Stimulated activated CD4-positive, alpha-beta T cell treated with anti-CD3 and anti-CD28 coated beads, Interleukin-15, amount 100 ng/mL, for 24 hours (primary cell): Measurements from ENCODE around the gene RRM2.
"Not testable (repeated sequence)": the region's sequence is repeated elsewhere in the genome, so short reads cannot be mapped to it uniquely, and the experiment has no call there.

Experiments used
- DNase-seq: peaks from one replicate; pipeline ENCODE4 v3.0.0-alpha.2; 2020

Gene RRM2

DNA sequence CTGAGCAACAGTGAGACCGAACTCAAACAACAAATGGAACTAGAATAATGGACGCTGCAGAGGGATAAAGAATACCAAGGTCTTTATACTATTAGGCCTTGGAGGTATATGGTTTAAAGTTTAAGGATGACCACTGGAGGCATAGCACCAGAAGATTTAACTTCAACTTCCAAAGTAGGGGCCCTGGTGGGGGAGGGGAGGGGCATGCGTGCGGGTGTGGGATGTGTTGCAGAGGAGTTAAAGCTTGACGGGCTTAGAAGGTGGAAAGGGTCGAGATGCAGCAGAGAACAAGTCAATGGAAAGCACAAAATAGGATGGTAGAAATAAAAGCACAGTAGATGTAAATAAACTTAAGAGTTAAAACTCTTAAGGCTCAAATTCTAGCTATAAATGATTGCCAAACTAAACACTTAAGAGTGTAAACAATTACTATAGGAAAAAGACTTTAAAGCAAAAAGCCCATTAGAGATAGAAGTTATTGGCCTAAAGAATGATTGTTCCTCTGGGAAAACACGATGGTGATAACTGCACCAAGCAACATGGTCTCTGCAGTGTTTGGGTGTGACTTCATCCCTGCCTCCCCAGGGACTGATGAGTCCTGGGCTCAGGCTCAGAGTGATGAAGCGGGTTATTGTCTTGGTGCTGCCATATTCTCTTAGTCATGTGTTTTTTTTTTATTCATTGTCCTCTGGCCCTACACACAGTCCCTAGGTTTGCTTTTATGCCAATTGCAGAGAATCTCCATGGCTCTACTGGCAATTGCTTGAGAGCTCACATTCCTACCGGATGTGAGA lies 13.0 kb downstream of the RRM2 start:
- no peak for DNase-seq

DNA sequence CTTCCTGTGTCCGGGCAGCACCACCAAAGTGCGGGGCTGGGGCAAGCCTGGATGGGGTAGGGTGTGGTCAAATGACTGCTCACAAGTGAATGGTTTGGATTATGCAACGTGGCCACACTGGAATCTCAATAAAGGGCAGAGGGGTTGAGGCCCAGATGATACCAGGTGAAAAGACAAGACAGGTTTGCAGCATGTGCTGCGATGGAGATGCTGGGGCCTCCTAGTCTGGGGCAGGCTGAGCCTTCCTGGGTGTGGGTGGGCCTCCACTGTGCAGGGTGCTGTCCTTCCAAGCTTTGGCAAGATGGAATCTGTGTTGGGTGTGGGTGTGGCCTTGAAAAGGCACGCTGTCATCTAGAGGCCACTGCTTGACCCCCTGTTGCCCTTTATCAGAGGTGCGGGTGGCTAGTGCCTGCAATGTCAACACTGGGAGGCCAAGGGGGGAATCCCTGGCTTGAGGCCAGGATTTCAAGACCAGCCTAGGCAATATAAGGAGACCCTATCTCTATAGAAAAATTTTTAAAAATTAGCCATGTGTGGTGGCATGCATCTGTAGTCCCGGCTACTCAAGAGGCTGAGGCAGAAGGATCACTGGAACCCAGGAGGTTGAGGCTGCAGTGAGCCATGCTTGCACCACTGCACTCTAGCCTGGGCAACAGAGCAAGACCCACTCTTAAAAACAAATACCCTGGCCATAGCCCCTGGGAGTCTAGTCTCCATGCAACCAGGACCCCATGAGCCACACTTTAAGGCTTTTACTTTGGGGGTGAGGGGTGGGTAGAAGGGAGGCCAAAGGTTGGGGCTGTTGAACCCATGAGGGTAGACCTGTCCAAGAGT lies 13.8 kb downstream of the RRM2 start:
- DNase-seq: peak; percentile 48

DNA sequence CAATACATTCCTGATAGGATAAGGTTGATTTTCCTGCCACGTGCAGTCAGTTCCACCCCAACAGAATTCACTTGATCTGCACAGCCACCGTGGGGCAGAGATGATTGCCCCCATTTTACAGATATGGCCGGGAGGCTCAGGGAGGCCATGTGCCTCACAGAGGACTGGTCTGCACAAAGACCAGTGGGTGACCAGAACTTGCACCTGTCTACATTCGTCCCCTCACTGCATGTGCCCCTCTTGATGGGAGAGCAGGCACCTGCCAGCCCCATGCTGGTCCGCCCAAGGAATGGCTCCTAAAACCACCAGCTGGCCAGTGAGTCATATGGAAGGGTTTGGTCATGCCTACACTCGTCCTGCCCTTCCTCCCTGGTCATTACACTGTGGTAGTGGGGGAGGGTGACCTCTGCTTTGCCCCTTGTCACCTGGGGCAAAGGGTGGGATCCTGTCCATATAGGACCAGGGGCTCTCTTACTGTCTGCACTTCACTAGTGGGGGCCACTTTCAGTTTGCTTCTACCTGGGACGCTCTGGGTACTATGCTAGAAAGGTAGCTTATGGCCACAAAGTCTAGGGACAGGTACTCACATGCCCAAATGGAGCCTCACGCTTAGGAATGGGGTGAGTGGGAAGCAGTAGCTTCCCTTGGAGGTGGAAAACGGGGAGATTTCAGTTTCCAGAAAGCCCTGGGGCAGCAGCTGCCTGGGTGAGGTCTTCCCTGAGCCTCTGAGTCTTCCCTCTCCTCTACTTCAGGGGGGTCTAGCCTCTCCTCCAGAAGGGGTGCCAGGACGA lies 14.7 kb downstream of the RRM2 start:
- DNase-seq: peak; percentile 45

DNA sequence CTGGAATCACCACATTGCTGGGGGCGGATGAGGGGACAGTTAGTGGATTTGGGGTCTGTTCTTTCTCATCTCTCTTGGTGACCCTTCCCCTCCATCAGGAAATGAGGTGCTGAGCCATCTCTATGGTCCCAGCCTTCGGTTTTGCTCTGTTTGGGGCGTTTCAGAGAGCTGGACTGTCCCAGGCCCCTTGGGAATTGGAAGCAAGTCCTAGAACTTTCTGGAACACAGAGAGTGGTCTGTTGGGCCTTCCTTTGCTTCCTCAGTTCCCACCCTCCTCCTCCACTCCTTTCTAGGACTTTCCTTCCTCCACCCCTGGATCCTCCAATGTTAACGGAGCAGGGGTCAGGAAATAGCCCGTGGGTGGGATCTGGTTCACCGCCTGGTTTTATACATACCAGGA lies 17.0 kb downstream of the RRM2 start:
- DNase-seq: no peak

DNA sequence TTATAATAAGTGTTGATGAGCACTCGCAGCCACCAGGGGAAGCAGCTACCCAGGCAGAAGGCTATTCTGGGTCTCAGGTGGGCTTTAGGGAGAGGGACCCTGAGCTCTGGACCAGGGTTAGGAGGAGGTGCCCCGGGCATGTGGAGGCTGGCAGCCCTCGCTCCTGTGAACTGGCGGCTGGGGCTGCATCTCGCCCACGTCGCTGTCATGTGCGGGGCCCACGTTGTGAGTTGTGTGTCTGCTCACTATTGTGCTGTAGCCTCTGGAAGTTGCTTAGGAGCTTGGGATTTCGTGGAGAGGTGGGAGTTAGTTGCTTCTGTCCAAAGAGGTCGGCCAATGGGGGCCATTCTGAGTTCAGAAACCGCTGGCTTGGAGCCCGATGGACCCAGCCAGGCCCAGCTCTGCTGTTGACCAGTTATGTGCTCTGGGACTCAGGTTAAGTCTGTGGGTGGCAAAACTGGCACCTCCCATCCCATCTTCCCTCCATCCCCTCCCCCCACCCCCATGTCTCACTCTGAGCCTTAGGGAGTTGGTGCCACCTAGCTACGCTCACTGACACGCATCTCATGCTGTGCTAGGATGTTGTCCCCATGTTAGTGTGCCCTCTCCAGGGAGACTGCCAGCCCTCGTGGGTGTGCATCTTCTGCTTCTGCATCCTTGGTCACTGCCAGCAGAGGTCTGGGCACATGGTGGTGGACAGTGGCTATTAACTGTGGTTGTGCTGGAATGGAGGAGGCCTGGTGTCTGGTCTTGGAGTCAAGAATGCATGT lies 18.5 kb downstream of the RRM2 start:
- no peak for DNase-seq

DNA sequence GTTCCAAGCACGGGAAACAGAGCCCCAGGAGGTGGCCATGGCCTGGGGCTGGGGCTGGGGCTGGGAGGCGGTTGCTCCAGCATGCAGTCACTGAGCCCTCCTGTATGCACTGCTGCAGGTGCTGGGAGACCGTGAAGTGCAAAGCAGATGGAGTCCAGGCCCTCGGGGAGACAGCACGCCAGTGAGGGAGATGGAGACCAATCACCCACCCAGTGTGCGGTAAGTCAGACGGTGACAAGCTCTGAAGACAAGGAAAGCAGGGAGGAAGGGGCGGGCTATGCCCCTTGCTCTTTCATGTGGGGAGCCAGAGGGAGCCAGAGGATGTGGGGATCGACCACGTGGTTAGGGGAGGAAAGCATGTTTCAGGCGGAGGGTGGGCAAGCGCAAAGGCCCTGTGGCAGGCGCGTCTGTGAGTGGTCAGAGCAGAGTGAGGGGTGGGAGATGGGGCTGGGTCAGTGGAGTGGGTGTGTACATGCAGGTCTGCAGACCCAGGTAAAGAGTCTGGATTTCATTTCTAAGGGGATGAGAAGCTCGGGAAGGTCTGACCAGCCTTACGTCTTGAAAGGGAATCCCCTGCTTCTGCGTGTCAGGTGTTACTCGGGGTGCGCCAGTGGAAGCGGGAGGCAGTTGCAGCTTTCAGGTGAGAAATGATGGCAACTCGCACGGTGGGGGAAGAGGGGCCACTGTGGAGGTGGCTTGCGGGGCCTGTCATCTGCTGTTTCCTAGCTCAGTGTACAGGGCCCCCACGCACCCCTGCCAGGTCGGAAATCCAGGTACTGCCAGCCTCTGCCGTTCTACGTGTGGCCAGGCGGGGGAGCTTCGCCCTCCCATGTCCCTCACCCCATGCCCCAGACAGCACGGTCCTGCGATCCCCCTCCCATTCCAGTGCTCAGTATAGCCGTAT lies 19.4 kb downstream of the RRM2 start:
- DNase-seq: peak; percentile 53

DNA sequence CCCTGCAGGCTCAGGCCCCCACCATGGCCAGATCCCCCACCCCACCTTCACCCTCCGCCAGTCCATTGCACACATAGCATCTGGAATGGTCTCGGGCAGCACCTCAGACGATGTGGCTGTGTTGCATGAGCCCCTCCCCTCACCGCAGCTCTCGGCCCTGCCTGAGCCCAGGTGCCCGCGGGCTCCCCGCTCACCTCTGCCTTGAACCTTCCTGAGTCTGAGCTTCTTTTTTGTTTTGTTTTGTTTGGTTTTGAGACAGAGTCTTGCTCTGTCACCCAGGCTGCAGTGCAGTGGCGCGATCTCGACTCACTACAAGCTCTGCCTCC lies 20.1 kb downstream of the RRM2 start:
- no peak for DNase-seq

DNA sequence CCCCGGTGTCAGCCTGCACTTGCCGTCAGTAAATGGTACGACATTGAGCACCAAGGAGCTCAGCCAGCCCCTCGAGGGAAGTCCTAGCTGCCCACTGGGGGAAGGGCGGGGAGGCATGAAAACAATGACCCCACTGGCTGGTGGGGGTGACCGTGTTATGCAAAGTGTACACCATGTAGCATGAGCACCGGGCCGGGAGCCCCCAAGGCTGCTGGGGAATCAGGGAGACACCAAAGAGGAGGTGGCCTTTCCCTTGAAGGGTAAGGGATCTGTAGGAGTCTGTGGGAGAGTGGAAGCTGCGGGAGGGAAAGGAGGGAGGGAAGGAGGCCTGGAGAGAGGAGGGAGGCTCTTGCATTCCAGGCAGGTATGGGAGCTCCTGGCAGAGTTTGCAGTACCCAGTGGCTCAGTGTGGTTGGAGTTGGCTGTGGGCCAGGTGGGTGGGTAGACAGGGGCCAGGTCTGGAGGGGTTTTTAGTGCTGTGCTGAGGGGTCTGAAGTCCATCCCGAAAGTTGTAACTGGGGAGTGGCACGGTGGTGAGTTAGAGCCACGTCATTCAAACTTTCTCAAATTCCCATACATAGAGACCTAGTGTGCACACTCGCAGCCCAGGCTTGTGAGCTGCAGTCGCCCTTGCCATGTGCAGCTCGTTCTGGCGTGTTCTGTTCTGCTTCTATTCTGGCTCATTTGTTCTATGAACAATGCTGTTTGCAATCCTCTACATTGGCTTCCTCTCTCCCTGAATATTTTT lies 22.4 kb downstream of the RRM2 start:
- DNase-seq: no peak

DNA sequence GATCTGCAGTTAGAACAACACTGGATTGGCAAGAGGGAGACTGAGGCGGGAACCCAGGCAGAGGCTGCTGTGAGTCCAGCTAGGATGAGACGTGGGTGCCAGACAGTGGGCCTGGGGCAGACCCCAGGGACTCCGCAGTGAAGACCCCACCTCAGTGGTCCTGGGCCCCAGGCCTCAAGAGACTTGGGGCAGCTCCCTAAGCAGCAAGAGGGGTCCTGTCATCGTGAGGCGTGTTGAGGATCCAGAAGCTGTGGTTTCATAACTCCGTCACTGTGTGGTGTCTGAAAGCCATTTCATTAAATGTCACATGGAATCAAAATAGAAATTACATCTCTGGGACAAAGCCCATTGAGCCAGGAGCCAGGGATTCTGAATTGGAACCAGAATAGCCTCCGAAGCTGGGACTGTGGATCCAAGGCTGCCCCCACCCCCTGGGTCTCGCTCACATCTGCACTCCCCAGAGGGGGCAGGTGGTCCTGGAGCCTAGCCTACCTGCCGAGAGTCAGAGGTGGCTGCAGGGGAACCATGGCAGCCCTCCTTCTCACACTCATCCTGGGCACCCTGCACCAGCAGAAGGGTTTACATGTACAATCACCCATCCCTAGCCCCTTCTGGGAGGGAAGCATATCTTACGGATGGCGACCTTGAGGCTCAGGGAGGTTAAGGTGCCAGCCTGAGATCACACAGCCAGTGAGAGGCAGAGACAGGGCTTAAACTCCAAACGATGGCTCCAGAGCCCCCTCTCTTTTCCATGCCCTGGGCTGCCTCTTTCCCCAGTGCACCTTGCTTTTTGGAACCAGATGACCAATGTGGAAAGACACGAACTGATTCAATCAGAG lies 23.2 kb downstream of the RRM2 start:
- no peak for DNase-seq

DNA sequence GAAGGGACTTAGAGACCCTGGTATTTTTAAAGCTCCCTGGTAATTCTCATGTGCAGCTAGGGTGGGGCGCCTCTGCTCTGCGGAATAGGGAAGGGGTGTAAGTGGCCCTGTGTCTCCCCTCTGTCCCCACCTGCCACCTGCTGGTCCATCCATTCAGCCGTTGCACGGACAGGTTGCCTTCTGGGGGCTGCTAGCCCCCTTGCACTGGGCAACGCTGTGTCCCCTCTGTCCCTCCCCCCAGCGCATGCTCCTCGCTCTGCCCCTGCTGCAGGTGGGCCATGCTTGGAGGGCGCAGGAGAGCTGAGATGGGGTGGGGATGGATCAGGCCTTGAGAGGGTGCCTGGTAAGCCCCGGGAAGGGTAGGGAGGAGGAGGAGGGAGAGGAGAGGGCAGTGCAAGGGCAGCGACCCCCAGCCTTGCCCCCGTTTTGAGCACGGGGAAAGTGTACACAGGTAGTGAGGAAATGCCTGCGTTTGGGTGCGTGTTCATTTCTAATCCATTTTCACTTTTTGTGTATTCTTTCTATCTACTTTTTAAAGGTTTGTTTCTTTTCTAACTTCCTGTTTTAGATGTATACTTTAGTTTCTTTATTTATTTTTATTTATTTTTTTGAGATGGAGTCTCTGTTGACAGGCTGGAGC lies 23.9 kb downstream of the RRM2 start:
- no peak for DNase-seq

DNA sequence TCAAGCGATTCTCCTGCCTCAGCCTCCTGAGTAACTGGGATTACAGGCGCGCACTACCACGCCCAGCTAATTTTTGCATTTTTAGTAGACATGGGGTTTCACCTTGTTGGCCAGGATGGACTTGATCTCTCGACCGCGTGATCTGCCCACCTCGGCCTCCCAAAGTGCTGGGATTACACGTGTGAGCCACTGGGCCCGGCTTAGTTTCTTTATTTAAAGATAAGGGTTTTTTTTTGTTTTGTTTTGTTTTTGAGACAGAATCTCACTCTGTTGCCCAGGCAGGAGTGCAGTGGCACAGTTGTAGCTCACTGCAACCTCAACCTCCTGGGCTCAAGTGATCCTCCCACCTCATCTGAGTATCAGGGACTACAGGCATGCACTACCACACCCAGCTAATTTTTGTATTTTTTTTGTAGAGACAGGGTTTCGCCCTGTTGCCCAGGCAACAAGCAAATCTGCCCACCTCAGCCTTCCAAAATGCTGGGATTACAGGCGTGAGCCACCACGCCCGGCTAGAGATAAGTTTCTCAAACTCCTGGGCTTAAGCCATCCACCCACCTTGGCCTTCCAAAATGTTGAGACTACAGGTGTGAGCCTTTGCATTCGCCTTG lies 24.6 kb downstream of the RRM2 start:
- DNase-seq: not testable (repeated sequence)

DNA sequence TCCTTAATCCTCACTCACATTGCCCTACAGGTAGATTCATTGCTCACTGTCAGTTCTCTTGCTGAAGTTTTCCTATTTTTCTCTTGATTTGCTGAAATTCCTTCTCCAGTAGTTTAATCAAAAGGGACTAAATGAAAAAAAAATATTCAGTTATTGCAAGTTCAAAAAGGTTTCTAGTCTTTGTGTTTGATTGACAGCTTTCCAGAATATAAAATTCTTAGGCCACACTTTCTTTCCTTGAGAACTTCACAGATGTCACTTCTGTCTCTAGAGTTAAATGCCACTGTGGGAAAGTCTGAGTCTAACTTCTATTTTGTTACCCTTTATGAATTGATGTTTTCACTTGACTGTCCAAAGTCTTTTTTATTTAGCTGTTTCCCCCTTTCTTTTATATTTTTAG lies 25.7 kb downstream of the RRM2 start:
- DNase-seq: no peak

DNA sequence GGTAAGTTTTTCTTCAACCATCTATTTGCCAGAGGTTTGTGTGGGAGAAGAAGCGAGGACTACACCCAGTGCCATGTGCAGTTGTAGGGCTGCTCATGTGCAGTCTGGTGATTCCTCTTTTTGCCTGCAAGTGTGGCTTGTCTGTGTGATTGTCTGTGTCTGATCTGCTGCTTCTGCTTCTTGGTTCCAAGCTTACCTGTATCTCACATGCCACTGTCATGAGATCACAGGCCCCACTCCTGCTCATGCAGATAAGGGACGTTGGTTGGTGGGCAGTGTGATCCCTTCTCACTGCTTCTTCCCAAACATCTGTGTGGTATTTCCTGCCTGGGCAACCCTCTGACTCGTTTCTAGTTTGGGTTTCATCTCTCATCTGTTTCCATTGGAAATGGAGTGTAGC lies 27.1 kb downstream of the RRM2 start:
- DNase-seq: no peak

DNA sequence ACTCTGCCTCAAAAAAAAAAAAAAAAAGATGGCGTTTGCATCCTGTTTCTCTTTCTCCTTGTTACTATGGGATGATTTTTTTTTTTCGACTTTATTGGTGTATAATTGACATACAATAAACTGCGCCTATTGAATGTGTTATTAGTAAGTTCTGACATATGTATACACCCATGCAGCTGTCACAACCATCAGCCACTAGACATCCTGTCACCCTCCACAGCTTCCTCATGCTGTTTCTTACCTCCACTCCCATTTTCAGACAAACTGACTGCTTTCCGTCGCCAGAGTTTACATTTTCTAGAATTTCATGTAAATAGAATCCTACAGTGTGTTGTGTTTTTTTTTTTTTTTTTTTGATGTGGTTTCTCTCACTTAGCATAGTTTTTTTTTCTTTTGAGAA lies 27.9 kb downstream of the RRM2 start:
- no peak for DNase-seq

DNA sequence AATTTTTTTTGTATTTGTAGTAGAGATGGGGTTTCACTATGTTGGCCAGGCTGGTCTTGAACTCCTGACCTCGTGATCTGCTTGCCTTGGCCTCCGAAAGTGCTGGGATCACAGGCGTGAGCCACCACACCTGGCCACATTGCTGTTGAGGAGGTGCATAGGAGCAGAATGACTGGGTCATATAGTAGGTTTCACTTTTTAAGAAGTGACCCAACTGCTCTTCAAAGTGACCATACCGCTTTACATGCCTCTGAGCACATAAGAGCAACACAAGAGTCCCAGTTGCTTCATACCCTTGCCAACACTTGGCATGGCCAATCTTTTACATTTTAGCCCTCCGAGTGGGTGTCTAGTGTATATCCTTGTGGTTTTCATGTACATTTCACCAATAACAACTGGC lies 28.9 kb downstream of the RRM2 start:
- DNase-seq: no peak

DNA sequence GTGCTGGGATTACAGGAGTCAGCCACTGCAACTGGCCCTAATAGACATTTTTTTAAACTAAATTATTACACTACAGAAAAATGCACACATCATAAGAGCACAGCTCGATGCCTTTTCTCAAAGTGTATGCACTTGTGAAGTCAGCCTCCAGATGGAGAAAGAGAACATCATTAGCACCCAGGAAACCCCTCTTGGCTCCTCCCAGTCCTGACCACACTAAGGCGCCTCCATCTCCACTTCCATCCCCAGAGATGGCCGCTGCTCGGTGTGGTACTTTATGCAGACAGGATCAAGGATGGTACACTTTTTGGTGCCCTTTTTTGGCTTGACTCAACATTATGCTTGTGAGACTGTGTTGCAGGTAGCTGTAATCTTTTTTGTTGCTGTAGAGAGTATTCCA lies 34.8 kb downstream of the RRM2 start:
- no peak for DNase-seq

DNA sequence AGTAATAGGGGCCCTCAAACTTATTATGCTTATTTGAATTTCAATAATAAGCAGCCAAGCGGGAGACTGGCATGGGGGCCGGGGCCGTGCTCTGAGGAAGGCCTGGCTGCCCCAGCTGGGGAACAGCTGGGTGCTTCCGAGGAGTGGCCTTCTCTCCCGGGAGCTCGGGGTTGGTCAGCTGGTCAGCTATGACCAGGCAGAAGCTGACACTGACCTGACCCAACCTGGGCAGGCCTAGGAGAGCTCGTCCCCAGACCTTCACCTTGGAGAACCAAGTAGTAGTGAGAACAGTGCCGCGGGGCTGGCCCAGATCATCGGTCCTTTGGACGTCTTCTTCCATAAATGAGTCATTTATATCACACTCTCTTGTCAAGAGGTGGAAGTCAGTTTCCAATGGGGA lies 36.1 kb downstream of the RRM2 start:
- DNase-seq: no peak

DNA sequence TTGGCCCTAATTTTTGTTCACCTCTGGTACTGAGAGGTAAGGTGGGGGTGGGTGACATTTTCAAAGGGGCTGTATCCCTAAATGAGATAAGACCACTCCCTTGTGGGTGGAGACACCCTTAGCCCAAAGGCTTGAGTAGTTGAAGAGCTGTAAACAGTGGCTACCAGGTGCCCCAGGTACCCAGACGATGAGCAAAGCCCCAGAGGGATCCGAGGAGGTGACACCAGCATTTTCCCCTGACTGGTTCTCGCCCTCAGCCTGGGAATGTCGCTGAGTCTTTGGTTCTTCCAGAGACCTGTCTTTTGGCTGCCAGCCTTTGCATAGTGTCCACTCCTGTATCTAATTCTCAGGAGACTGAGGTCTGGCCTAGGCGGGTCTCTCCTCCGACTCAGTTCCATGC lies 36.5 kb downstream of the RRM2 start:
- no peak for DNase-seq

DNA sequence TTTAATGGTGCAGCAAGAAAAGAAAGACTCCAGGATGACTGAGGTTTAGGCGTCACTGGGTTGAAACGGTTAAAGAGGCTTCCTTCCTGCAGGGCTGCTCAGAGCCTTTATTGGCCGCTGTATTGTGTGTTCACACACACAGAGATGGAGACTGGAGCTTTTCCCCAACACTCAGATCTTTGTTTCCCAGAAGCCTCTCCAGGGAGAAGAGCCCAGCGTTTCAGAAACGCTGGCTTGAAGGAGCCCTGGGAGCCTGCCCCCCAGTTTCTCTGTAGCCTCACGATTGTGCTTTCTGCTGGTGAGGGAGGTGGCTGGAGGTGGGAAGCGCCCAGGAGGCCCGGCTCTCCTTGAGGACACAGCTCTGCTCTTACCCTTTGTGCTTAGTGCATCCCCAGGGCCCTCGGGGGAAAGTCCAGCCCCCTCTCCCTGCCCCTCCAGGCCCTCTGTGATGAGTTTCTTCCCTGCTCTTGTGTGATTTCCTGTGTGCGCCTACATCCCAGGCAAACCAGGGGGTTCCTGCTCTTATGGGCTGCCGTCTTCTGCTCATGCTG lies 37.1 kb downstream of the RRM2 start:
- no peak for DNase-seq
